GM23338 (cell line): ENCODE data around the gene MEGF11.

Experiments
- CREB1 ChIP-seq: fragments of 250-450 bp; sonication (Bioruptor Pico); IDR thresholded peaks from 2 replicates; pipeline ENCODE4 v1.5.0; 2020; ENCODE audit warnings: low read depth, mild to moderate bottlenecking, moderate library complexity
- CTCF ChIP-seq, 2 experiments: fragments of 200-600 bp in 1 of 2; sonication (generic) in 1 of 2; conservative IDR thresholded peaks; 2 replicates each; pipeline versions ENCODE4 v1.5.1 to v1.6.1; 2016 to 2017; ENCODE audit warnings: antibody characterized with exemption in 2 of 2, low read depth in 2 of 2, mild to moderate bottlenecking in 2 of 2, moderate library complexity in 1 of 2
- EZH2 ChIP-seq: fragments of 200-600 bp; sonication (generic); IDR thresholded peaks from one replicate; pipeline ENCODE4 v1.8.0; 2017; ENCODE audit warnings: antibody characterized with exemption, mild to moderate bottlenecking, low read depth; ENCODE audit not compliant: unreplicated experiment
- EZH2phosphoT487 ChIP-seq: fragments of 200-600 bp; sonication (generic); IDR thresholded peaks from one replicate; pipeline ENCODE4 v1.8.1; 2018; ENCODE audit warnings: antibody characterized with exemption; ENCODE audit not compliant: unreplicated experiment
- NANOG ChIP-seq: IDR thresholded peaks from 2 replicates; pipeline ENCODE4 v1.6.1; 2016; ENCODE audit warnings: antibody characterized with exemption, borderline replicate concordance
- POLR2AphosphoS5 ChIP-seq: IDR thresholded peaks from 2 replicates; pipeline ENCODE4 v1.6.1; 2016; ENCODE audit warnings: antibody characterized with exemption, low read depth
- REST ChIP-seq: IDR thresholded peaks from one replicate; pipeline ENCODE4 v1.6.1; 2018; ENCODE audit warnings: antibody characterized with exemption; ENCODE audit not compliant: unreplicated experiment

- TF ChIP-seq CTCF (conservative IDR thresholded peaks at IDR 0.05; ENCODE audit: low read depth in 2 of 2) (no peak), EZH2phosphoT487 (no peak), POLR2AphosphoS5 (no peak), EZH2 (no peak), REST (no peak), NANOG (no peak), CREB1 (CRISPR knock-in tag) (no peak)
Observed at GRCh38 chr15:65956307-65956706, 297.2 kb downstream of the MEGF11 start.
